Activated naive CD4-positive, alpha-beta T cell treated with Interleukin-2 at 50 U/mL for 16 hours (primary cell): ENCODE data around the gene CASS4.

Source experiments
- DNase-seq: peaks from one replicate; pipeline ENCODE4 v3.0.0-alpha.2; 2020

CASS4 gene

DNA sequence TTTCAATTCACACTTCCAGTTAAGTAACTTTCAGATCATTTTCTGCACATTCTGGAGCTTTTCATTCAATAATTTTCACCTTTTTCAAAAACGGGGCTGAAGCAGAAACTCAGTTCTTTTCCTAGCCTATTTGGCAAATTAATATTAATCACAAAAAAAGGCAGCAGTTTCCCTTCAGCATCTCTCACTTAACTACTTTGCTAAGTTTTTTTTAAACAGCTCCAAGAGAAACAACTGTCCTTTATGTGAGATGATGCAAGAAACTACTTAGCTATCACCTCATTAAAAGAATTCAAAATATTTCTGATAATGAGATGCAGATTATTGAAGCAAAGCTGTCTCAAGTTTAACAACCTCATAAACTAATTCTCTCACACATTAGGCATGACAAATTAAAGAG is 11.8 kb downstream of the CASS4 start:
- DNase-seq = no peak

DNA sequence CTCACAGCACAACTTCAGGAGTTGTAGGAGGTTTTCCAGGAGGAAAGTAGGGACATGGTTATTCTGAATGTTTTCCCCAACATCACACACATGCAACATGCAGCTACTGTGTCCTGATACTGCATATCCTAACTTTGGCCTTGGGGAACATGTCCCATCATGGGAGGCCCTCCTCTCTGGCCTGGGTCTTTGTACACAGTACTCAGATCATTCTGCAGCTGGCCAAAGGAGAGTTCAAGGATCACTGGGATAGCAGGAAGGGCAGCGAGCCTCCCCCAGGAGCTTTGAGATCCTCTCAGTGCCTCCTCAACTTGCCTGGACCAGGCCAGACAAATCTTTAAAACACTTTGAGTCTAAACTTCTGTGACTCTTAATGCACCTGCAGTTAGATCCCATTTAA is 12.9 kb downstream of the CASS4 start:
- DNase-seq = no peak

DNA sequence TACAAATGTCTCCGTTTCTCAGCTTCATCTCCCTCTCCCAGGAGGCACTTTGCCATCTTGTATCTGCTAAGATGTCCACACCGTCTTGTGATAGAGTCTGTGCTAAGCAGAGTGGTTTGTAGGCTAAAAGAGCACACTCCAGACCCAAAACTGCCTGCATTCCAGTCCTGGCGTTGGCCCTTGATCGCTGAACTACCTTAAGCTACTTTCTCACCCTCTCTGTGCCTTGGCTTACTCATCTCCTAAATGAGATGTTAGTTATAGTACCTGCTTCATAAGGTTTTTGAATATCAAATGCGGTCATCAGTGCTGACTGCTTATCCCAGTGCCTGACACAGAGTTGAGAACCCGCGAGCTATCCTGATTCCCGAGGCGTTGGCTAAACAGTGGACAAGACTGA is 14.0 kb downstream of the CASS4 start:
- no peak for DNase-seq

DNA sequence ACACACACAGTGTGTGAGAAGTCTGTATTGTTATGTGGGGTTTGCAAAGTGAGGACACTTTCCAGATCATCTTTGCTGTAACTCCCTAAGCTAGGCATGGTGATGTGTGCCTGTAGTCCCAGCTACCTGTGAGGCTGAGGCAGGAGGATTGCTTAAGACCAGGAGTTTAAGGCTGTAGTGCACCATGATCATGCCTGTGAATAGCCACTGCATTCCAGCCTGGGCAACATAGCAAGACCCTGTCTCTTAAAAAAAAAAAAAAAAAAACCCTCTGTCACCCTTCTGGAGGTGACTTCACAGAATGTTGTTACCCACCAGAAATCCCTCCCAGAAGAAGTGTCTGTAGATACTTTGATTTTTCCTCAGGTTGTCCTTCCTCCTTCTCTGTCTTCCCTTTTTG is 14.9 kb downstream of the CASS4 start:
- no peak for DNase-seq

- DNase-seq = no peak
These were observed 15.7 kb downstream of the CASS4 start for GRCh38 chr20:56427797-56428196.

DNA sequence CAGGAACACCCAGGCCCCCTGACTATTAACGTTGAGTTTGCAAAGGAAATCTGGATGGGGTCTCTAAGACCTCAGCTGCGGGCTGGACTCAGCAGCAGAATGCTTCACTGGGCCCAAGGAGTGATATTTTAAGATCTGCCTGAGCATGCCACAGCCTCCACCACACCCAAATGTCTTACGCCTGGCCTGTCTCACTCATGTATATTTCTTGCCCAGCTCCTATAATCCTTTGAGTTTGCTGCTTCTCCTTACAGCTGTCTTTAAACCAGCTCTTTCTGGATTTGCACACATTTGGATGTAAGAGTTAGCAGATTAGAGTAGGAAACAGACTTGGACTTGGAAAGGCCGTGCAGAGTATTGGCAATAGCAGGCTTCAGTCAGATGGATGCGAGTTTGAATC is 16.4 kb downstream of the CASS4 start:
- no peak for DNase-seq

DNA sequence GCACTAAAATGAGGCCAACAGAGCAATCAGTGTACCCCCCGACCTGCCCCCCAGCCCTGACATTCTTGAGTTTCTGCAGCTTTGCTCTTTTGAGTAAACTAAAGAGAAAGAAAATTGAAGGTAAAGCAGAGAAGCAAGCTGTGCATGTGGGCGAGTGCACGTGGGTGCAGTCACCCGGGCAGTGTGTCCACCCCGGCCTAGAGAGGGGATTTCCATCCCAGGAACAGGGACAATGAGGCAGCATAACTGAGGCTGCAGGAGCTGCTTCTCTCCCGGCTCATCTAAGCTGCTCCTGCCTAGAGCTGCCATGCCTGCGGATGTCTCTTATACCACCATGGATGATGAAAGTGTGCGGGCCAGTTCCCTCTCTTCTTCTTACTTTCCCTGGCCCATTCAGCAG is 16.8 kb downstream of the CASS4 start:
- no peak for DNase-seq

- peak; percentile 65 for DNase-seq
These were observed 17.4 kb downstream of the CASS4 start for GRCh38 chr20:56429502-56429901.

- no peak for DNase-seq
These were observed 17.9 kb downstream of the CASS4 start for GRCh38 chr20:56429941-56430340.

- no peak for DNase-seq
These were observed 18.4 kb downstream of the CASS4 start for GRCh38 chr20:56430461-56430860.

DNA sequence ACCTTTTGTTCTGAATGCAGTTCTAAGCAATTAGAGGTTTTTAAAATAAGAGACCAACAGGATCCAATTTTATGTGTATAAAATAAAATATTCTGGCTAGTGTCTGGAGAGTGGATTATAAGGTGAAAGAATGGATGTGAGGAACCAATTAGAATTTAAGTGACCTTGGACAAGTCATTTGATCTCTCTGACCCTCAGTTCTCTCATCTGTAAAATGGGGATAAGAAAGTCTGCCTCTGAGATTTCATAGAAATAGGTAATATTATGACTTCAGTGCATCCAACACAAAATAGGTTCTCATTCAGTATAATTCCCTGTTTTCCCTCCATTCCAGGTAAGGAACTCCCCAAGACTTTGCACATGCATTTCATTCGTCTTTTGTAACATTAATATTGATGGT is 18.9 kb downstream of the CASS4 start:
- no peak for DNase-seq

DNA sequence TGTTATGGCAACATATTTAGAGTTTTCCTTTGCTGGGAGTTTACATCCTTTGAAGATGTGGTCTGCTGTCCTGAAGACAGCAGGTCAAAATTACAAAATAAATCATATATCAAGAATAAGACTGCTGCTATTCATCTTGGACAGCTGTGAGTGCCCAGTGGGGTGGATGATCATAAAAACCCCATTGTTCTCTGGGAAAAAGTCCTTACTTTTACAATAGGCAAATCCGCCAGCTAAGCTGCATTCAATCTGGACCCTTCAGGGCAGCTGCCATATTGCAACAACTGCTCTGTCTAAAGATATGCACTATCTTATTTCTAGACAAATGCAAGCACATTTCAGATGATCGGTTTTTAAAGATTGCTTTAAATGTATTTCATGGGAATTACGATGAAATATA is 19.4 kb downstream of the CASS4 start:
- no peak for DNase-seq

GRCh38 chr20:56433221-56433879 is 21.3 kb downstream of the CASS4 start:
- no peak for DNase-seq

- peak; percentile 24 for DNase-seq
These were observed 21.8 kb downstream of the CASS4 start for GRCh38 chr20:56433880-56434255.

DNA sequence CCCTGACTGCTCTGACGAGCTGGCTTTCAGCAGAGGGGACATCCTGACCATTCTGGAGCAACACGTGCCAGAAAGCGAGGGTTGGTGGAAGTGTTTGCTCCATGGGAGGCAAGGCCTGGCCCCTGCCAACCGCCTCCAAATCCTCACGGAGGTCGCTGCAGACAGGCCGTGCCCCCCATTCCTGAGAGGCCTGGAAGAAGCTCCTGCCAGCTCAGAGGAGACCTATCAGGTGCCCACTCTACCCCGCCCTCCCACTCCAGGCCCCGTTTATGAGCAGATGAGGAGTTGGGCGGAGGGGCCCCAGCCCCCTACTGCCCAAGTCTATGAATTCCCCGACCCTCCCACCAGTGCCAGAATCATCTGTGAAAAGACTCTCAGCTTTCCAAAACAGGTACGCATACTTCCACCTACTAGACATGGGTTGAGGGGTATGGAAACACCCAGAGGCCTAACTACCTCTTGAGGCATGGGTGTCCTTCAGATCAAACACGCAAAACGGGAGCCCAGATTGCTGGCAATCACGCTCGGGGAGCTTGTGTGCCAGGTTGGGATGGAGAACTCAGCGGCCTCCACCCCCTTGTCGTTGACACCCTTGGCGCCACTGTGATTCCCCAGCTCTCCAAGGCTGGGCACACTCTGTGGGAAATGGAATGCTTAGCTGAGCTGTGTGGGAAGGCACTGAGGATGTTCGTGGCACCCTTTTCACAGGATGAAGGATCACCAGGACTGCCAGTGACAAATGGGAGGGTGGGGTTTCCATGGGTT is 25.3 kb downstream of the CASS4 start:
- DNase-seq = no peak

DNA sequence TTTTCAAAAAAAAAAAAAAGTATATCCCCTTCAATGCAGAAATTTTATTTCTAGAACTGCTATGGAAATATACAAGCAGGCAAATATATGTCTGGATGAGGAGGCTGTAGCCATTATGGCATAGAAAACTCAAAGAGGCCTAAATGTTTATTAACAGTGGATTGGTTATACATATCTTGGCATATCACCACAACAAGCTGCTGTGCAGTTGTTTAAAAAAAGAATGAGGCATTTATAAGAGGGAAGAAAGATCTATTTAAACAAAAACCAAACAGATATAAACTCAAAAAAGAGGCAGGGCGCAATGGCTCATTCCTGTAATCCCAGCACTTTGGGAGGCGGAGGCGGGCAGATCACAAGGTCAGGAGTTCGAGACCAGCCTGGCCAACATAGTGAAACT is 26.2 kb downstream of the CASS4 start:
- no peak for DNase-seq

GRCh38 chr20:56439771-56440291 is 27.8 kb downstream of the CASS4 start:
- no peak for DNase-seq

DNA sequence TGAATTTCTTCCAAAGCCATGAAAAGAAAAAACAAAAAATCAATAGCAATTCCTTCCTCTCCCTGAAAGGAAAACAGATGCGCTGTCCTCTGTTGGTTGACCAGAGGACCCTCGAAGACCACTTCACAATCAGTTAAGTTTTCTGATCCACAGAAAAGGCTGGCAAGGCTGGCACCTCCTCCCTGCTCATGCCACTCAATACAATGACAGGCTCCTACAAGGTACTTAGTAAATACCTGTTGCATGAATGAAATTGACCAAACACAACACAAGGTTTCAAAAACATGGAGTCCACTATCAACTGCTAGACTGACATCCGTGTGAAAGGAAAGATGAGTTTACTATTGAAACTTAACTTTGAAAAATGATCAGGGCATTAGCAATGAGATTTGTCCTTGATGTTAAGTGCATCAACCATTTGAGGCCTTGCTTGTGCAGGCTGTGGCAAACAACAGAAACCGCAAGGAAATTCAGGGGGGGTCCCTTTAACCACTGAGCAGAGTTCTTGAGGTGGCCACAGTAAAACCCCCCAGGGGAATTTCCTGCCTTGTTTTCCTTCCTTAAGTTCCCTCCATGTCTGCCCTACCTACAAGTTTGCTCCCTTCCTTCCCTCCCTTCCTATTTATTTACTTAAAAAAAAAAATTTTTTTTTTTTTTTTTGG is 28.4 kb downstream of the CASS4 start:
- peak; percentile 62 for DNase-seq

GRCh38 chr20:56442389-56443365 is 30.6 kb downstream of the CASS4 start:
- DNase-seq = no peak

GRCh38 chr20:56443654-56444540 is 31.8 kb downstream of the CASS4 start:
- no peak for DNase-seq

DNA sequence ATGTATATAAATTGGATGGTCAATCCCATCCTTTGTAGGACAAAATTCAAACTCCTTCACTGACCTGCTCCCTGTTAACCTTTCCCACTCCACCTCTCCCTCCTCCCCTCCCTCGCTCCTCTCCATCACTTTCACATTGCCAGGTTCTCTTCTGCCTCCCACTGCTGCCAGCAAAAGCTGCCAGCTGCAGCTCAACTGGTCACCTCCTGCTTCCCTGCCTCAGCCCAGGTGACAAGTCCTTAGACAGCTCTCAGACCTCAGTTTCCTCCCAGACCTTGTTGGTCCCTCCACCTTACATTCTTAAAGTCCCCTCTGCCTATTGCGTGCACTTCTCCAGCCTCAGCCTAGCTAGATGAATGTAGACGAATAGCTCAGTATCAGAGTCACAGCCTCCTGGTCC is 33.1 kb downstream of the CASS4 start:
- no peak for DNase-seq

DNA sequence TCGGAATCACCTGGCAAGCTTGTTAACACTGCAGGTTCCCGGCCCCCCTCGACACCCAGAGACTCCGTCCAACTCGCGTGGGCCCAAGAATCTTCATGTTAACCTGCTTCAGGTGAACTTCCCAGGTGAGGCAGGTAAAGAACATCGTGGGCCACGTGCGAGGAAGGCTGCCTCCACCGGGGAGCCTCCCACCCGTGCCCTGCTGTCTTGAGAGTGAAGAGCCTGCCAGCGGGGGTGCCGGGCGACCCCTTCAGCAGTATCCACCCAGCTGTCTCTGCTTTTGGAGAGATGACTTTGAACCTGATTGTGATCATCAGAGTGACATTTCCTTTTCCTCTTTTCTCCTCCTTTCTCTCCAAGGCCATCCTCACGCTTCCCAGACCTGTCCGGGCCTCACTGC is 33.5 kb downstream of the CASS4 start:
- DNase-seq = no peak
